ENCODE results near the gene FMO1.

Gene FMO1

GRCh38 chr1:171334024-171334640, 85.8 kb downstream of the FMO1 start:
- TF ChIP-seq NFIC (IDR thresholded peaks at IDR 0.05) = no peak
- TF ChIP-seq RAD21 (IDR thresholded peaks at IDR 0.05; ENCODE audit: low read depth) = no peak

Data from Ishikawa (cell line).